NT2/D1 (cell line): Measurements from ENCODE around the gene P2RX6.

Source experiments
- SUZ12 ChIP-seq: IDR thresholded peaks from 2 replicates; pipeline ENCODE4 v1.6.1; 2011; ENCODE audit not compliant: insufficient read length, insufficient read depth; ENCODE audit errors: extremely low read depth
- YY1 ChIP-seq: IDR thresholded peaks from 2 replicates; pipeline ENCODE4 v1.6.1; 2011; ENCODE audit not compliant: insufficient read length, insufficient read depth
- ZNF274 ChIP-seq: IDR thresholded peaks from 2 replicates; pipeline ENCODE4 v1.6.1; 2011; ENCODE audit warnings: mild to moderate bottlenecking, low read depth, low read length

GRCh38 chr22:21012446-21013407, 2.2 kb upstream of the P2RX6 start:
- TF ChIP-seq ZNF274, result no peak
- no peak for TF ChIP-seq SUZ12
- TF ChIP-seq YY1, result no peak
